Right ventricle myocardium inferior (tissue), 1 donor: Measurements from ENCODE around the gene AGBL2. TPM values are rescaled to one million over a fixed set of nuclear protein-coding genes. Genes with fewer than 3 reads are reported as not detected.
"Not testable (repeated sequence)": the region's sequence is repeated elsewhere in the genome, so short reads cannot be mapped to it uniquely, and the experiment has no call there.

Source experiments
- ATAC-seq: fragments of 200-7000 bp; cut with Tn5 transposase; one replicate; pipeline ENCODE4 v1.9.1; 2020; ENCODE audit warnings: mild to moderate bottlenecking, moderate library complexity
- DNase-seq: peaks from one replicate; pipeline ENCODE4 v3.0.0; 2021; ENCODE audit errors: missing footprints
- intact Hi-C: fragments of 100-400 bp; cut with DNase I; formaldehyde crosslinking; loops from one replicate; pipeline ENCODE4 v1.11.0; 2022
- total RNA-seq: library from RNA; stranded (reverse); fragmentation: NEBNext Ultra II Directional; extraction: Animal tissue kit (Norgen Biotek cat#: 25700); gene quantifications from one replicate; pipeline ENCODE4 v1.2.1, GENCODE V29; 2021
- donor health status: DM: no; HTN: yes; CAD: no; lungs with severe emphysema.

Gene AGBL2
- total RNA-seq, 1 donor from 2014 or later = 0.14 TPM

DNA sequence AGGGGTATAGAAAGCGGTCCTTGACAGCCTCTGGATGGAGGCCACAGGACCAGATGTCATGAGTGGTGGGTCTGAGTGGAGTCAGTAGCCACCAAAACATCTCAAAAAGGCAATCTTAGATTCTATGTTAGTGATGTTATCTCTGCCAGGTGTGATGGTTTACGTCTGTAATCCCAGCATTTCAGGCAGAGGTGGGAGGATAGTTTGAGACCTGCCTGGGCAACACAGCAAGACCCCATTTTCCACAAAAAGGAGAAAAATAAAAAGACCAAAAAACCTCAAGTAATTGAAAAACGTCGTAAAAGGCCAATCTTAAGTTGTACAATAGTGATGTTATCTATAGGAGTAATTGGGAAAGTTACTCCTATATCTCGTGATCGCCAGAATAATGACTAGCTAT is 69.2 kb downstream of the AGBL2 start:
- DNase-seq (no peak), ATAC-seq (no peak)
- intact Hi-C loops = no loop called here

DNA sequence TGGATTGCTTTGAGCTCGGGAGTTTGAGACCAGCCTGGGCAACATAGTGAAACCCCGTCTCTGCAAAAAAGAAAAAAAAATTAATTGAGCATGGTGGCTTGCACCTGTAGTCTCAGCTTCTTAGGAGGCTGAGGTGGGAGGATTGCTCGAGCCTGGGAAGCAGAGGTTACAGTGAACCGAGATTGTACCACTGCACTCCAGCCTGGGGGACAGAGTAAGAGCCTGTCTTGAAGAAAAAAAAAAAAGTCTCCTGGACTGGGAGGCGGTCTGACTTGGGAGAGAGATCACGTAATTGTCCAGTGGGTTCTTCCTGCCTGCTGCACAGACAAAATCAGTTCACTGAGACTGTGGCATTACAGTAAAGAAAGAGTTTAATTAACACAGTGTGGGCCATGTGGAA is 69.7 kb downstream of the AGBL2 start:
- no peak for DNase-seq
- intact Hi-C loops = no loop called here
- no peak for ATAC-seq

GRCh38 chr11:47642099-47642855 is 72.9 kb downstream of the AGBL2 start, which contains the start of gene MTCH2:
MTCH2 (minus strand) TSS chr11:47642559; CDS start chr11:47642465, 94 bp downstream.
- peak; percentile 99 for ATAC-seq
- intact Hi-C loops = loop anchor here (5.0 kb wide), 2 partner anchors 80 to 205 kb away; partner anchors contain the start of gene NUP160
- peak; percentile 96 for DNase-seq

- no peak for ATAC-seq
- no peak for DNase-seq
- intact Hi-C loops = loop anchor here (5.0 kb wide), 2 partner anchors 81 to 206 kb away; partner anchors contain the start of gene NUP160
These were observed 73.5 kb downstream of the AGBL2 start for GRCh38 chr11:47641600-47642098.

DNA sequence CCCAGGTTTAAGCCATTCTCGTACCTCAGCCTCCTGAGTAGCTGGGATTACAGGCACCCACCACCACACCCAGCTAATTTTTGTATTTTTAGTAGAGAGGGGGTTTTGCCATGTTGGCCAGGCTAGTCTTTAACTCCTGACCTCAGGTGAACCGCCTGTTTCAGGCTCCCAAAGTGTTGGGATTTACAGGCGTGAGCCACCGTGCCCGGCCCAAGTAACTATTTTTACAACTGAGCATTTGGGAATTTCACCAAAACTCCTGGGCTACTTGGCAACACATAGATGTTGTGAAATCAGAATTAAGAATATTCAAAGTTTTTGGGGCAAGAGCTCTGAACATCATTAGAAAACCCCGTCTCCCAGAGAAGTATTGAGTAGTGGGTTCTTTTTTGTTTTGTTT is 74.7 kb downstream of the AGBL2 start:
- ATAC-seq, DNase-seq: not testable (repeated sequence)
- intact Hi-C loops = loop anchor here (5.0 kb wide), 2 partner anchors 82 to 207 kb away; partner anchors contain the start of gene NUP160

GRCh38 chr11:47636331-47636730 is 78.8 kb downstream of the AGBL2 start:
- intact Hi-C loops = loop anchor here (10.0 kb wide), 1 partner anchor 118 kb away; no protein-coding TSS in a partner anchor
- not testable (repeated sequence) for ATAC-seq

GRCh38 chr11:47631473-47631872 is 83.7 kb downstream of the AGBL2 start:
- DNase-seq (no peak), ATAC-seq (no peak)
- intact Hi-C loops = loop anchor here (10.0 kb wide), 1 partner anchor 123 kb away; no protein-coding TSS in a partner anchor

More at GRCh38 chr11:47636331-47636730, 78.8 kb downstream of the AGBL2 start:
- not testable (repeated sequence) for DNase-seq

GRCh38 chr11:47628026-47628425 is 87.1 kb downstream of the AGBL2 start:
- DNase-seq (no peak), ATAC-seq (no peak)
- intact Hi-C loops = no loop called here

DNA sequence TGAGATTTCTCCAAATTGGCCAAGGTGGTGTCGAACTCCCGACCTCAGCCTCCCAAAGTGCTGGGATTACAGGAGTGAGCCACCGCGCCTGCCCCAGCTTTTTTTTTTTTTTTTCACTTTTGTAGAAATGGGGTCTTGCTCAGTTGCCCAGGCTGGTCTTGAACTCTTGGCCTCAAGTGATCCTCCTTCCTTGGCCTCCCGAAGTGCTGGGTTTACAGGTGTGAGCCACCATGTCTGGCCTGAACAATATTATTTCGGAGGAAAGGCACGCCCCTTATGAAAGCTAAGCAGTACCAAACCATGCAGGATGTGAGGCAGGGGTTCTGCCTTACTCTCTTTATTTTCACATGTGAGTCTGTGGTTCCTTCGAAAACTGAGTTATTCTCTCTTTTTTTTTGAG is 88.9 kb downstream of the AGBL2 start:
- ATAC-seq = no peak
- DNase-seq = no peak
- intact Hi-C loops = no loop called here

DNA sequence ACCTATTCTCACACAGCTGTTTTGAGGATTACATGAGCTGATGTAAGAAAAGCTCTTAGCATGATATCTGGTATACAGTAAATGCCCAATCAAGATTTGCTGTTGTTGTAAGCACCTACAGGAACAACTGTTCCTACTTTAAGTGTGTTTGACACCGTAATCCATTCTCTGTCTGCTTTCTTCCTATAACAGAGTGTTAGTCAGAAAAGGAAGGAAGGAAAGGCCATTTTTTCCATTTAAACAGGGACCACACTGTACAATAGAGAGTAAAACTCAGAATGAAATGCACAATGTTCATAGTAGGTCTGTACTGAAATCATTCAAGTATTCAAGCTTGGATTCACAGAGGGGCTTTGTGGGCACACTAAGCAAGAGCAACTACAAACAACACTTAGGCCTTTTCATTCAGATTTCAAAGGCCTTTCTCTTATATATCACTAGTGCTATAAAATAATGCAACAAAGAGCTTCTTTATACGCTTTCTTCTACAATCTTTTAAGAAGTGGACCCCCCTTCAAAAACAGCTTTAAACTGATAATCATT is 94.3 kb downstream of the AGBL2 start:
- intact Hi-C loops = no loop called here
- ATAC-seq = no peak

GRCh38 chr11:47617417-47617809 is 97.8 kb downstream of the AGBL2 start:
- DNase-seq (no peak), ATAC-seq (no peak)
- intact Hi-C loops = loop anchor here (5.0 to 10.0 kb wide), 3 partner anchors 40 to 243 kb away; partner anchors contain the start of genes KBTBD4, NDUFS3 and SPI1

More for the DNA sequence above, 94.3 kb downstream of the AGBL2 start:
- DNase-seq = no peak

- ATAC-seq (peak; percentile 80), DNase-seq (no peak)
- intact Hi-C loops = loop anchor here (5.0 to 10.0 kb wide), 3 partner anchors 40 to 242 kb away; partner anchors contain the start of genes KBTBD4, NDUFS3 and SPI1
These were observed 98.3 kb downstream of the AGBL2 start for GRCh38 chr11:47616726-47617416.

- ATAC-seq = no peak
- no peak for DNase-seq
- intact Hi-C loops = loop anchor here (5.0 to 10.0 kb wide), 3 partner anchors 38 to 240 kb away; partner anchors contain the start of genes KBTBD4, NDUFS3 and SPI1
These were observed 99.9 kb downstream of the AGBL2 start for GRCh38 chr11:47615249-47615648.

DNA sequence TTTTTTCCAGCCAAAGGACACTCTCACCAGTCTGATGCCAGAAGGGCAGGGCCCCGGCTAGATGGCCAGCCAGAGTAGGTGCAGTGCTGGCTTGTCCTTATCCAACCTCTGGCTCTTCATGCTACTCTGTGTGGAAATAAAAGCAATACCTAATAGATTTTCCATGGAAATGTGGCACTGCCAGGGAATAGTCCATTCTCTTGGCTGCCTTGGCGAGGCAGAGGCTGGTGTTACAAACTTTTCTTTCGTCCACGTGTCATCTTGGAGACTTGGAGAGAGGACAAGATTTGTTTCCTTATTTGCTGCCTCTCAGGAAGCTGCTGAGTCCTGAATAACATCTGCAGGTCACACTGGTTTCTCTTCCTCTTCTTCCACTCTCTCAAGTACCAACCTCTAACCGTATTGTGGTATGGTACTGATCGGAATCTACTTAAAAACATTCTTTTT is 103.8 kb downstream of the AGBL2 start:
- intact Hi-C loops = loop anchor here (10.0 kb wide), 2 partner anchors 117 to 237 kb away; partner anchors contain the start of gene SPI1
- no peak for DNase-seq
- ATAC-seq = peak; percentile 55

- DNase-seq (no peak), ATAC-seq (no peak)
- intact Hi-C loops = loop anchor here (2.0 to 10.0 kb wide), 3 partner anchors 15 to 235 kb away; partner anchors contain the start of genes C1QTNF4 and SPI1
These were observed 105.5 kb downstream of the AGBL2 start for GRCh38 chr11:47609675-47610074.
